Cerebellar cortex (tissue), 1 donor: ENCODE data around the gene PIN1.
"Not testable (repeated sequence)": the region's sequence is repeated elsewhere in the genome, so short reads cannot be mapped to it uniquely, and the experiment has no call there.

Experiments
- DNase-seq: peaks from one replicate; pipeline ENCODE4 v3.0.0-alpha.2; 2015; ENCODE audit warnings: low spot score

Gene PIN1

DNA sequence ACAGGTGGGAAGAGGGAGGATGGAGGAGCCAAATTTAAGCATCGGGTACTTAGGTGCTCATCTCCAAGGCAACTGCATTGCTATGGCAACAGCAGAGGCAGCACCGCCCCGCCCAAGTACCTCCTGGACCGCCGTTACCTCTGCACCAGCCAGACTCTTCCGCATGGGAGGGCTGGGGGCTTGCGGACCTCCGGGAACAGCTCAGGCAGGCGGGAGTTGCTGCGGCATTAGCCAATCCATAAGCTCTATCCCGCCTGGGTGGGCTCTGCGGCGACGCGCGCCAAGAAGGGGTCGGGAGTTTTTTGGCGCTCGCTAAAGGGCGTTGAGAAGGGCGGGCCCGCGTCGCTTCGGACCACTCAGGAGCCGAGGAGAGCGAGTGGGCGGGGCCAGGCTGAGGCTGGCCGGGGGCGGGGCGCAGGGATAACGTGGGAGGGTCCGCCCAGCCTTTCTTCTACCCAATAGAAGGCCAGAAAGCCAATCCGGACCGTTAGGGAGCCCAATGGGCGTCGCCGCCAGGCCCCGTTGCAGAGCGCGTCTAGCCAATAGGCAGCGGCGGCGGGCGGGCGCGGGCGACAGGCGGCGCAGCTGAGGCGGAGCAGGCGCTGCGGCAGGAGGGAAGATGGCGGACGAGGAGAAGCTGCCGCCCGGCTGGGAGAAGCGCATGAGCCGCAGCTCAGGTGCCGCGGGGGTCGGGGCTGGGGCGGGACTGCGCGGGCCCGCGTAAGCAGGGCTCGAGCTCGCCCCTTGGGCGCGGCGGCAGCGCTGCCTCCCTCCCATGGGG lies at the start of gene PIN1:
Gene PIN1 (plus strand): TSS at position 593 of the 781 bp plus-strand sequence. CDS start 27 bp downstream, at position 620.
- peak; percentile 99 for DNase-seq

DNA sequence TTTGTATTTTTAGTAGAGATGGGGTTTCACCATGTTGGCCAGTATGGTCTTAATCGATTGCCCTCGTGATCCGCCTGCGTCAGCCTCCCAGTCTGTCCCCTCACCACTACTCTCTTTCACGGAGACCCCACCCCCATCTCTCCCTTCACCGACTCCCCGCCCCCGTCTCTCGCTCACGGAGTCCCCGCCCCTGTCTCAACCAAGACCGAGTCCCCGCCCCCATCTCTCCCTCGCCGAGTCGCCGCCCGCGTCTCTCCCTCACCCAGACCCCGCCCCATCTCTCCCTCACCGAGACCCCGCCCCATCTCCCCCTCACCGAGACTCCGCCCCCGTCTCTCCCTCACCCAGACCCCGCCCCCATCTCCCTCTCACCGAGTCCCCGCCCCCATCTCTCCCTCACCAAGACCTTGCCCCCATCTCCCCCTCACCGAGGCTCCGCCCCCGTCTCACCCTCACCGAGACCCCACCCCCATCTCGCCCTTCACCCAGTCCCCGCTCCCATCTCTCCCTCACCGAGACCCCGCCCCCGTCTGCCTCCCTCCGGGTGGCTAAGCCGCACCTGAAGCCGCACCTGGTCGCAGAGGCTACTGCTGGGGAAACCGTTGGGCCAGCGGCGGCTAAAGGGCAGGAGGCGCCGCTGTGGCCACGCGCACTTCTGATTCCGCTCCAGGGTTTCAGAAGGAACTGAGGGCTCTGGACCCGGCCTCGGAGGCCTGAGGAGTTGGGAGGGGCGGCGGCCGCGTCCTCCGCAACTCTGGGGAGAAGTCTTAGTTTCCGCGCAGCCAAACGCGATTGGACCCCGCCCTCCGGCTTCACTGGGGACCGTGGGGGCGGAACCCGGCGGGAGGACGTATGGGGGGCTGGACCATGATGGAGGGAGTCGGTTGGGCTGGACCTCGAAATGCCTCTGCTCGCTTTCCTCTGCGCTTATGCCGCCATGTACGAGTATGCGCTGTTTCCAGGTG lies 49.5 kb upstream of the PIN1 start:
- peak; percentile 95 for DNase-seq

DNA sequence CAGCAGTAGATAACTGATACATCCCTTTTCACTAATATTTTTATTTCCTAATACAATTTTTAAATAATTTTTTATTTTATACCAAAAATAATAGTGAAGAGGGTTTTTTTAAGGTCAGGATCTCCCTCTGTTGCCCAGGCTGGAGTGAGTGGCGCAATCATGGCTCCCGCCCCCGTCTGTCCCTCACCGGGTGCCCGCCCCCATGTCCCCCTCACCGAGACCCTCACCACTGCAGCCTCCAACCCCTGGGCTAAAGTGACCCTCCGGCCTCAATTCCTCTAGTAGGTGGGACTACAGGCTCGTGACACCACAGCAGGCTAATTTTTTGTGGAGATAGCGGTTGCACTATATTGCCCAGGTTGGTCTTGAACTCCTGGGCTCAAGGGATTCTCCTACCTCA lies 48.8 kb upstream of the PIN1 start:
- no peak for DNase-seq

DNA sequence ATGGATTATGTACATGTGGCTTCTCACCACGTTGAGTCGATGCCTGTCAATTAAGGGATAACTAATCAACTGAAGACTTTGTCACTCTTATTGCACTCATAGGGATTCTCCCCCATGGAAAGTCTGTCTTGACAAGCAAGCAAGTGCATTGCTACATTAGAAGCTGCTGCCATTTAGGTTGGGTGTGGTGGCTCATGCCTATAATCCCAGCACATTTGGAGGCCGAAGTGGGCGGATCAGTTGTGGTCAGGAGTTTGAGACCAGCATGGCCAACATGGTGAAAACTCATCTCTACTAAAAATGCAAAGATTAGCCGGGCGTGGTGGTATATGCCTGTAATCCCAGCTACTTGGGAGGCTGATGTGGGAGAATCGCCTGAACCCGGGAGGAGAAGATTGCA lies 48.3 kb upstream of the PIN1 start:
- DNase-seq = no peak

DNA sequence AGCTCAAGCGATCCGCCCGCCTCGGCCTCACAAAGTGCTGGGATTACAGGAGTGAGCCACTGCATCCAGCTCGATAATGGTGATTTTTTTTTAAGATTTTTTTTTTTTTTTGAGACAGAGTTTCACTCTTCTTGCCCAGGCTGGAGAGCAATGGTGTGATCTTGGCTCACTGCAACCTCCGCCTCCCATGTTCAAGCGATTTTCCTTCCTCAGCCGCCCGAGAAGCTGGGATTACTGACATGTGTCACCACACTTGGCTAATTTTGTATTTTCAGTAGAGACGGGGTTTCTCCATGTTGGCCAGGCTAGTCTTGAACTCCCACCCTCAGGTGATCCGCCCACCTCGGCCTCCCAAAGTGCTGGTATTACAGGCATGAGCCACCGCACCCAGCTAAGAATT lies 46.5 kb upstream of the PIN1 start:
- DNase-seq = not testable (repeated sequence)

DNA sequence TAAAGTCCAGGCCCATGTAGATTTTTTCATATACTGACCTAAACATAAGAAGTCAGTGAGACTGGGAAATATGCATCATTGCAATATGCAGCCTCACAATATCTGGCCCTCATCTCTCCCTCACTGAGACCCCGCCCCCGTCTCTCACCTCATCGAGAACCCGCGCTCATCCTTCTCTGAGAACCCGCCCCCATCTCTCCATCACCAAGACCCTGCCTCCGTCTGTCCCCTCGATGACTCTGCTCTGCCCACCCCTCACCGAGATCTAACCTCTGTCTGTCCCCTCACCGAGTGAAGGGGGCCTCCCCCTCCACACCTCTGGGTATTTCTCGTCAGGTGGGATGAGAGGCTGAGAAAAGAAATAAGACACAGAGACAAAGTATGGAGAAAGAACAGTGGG lies 46.1 kb upstream of the PIN1 start:
- no peak for DNase-seq

DNA sequence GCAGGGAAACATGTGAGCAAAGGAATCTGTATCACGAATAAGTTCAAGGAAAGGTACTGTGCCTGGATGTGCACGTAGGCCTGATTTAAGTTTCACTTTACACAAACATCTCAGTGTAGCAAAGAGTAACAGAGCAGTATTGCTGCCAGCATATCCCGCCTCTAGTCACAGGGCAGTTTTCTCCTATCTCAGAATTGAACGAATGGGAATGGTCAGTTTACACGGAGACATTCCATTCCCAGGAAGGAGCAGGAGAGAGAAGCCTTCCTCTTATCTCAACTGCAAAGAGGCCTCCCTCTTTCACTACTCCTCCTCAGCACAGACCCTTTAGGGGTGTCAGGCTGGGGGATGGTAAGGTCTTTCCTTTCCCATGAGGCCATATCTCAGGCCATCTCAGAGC lies 45.5 kb upstream of the PIN1 start:
- DNase-seq = not testable (repeated sequence)

DNA sequence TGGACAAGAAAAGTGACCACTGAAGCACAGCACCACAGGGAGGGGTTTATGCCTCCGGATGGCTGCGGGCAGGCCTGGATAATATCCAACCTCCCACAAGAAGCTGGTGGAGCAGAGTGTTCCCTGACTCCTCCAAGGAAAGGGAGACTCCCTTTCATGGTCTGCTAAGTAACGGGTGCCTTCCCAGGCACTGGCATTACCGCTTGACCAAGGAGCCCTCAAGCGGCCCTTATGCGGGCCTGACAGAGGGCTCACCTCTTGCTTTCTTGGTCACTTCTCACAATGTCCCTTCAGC lies 44.1 kb upstream of the PIN1 start:
- DNase-seq = not testable (repeated sequence)

DNA sequence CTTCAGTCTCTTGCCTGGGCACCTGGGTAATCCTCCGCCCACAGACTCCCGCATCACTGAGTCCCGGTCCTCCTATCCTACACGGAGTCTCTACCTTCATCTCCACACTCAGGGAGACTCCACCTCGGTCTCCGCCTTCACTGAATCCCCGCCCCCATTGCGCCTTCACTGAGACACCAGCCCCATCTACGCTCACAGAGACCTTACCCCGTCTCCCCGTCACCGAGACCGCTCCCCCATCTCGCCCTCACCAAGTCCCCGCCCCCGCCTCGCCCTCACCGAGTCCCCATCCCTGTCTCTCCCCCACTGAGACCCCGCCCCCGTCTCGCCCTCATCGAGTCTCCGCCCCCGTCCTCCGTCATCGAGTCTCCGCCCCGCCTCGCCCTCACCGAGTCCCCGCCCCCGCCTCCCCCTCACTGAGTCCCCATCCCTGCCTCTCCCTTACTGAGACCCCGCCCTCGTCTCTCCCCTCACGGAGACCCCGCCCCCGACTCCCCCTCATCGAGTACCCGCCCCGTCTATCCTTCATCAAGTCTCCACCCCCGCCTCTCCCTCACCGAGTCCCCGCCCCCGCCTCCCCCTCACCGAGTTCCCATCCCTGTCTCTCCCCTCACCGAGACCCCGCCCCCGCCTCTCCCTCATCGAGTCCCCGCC lies 43.4 kb upstream of the PIN1 start:
- peak; percentile 93 for DNase-seq

DNA sequence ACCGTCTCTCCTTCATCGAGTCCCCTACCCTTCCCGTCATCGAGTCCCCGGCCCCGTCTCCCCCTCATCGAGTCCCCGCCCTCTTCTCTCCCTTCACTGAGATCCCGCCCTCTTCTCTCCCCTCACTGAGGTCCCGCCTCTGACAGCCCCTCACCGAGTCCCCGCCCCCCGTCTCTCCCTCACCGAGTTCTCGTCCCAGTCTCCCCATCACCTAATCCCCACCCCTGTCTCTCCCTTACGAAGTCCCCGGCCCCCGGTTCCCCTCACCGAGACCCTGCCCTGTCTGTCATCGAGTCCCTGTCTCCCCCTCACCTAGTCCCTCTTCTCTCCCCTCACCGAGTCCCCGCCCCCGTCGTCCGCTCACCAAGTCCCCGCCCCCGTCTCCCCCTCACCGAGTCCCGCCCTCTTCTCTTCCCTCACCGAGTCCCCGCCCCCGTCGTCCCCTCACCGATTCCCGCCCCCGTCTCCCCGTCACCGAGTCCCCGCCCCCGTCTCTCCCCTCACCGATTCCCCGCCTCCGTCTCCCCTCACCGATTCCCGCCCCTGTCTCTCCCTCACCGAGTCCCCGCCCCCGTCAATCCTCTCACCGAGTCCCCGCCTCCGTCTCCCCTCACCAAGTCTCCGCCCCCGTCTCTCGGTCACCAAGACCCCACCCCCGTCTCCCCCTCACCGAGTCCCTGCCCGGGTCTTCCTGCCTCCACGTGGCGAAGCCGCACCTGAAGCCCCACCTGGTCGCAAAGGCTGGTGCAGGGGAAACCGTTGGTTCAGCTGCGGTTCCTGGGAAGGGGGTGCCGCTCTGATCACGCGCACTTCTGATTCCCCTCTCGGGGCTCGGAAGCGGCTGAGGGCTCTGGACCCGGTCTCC lies 42.7 kb upstream of the PIN1 start:
- DNase-seq = peak; percentile 91

DNA sequence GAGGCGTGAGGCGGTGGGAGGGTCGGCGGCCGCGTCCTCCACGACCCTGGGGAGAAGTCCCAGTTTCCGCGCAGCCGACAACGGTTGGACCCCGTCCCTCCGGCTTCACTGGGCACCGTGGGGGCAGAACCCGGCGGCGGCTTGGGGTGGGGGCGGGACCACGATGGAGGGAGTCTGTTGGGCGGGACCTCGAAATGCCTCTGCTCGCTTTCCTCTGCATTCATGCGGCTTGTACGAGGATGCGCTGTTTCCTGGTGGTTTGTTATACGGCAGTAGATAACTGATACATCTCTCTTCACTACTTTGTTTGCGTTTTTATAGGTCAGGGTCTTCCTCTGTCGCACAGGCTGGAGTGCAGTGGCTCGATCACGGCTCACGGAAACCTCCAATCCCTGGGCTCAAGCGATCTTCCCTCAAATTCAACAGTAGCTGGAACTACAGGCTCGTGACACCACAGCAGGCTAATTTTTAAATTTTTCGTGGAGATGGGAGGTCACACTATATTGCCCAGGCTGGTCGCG lies 42.0 kb upstream of the PIN1 start:
- peak; percentile 40 for DNase-seq

DNA sequence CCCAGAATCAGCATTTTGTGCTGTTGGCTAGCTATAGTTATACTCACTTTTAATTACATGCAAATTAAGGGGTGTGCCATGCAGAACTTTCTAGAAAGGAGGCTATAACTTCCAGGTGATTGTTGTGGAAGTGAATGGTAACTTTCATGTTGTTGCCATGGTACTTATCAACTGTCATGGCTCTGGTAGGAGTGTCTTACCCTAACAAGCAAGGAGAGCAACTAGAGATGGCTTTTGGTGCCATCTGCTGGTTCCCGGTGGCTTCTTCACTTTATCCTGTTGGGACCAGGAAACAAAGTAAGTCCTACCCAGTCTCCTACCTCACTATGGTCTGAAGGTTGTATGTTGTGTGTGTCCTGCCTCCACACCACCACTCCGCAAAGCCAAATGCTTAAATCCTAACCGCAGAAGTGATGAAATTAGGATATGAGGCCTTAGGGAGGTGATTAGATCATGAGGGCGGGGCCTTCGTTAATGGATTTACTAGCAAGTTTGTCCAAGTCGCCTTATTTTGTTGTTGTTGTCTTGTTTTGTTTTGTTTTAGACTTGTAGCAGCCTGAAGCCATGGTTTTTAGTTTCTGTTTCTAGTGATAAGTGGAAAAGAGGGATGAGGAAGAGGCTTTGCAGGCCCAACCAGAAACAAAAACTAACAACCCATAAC lies 38.9 kb upstream of the PIN1 start:
- peak; percentile 95 for DNase-seq

DNA sequence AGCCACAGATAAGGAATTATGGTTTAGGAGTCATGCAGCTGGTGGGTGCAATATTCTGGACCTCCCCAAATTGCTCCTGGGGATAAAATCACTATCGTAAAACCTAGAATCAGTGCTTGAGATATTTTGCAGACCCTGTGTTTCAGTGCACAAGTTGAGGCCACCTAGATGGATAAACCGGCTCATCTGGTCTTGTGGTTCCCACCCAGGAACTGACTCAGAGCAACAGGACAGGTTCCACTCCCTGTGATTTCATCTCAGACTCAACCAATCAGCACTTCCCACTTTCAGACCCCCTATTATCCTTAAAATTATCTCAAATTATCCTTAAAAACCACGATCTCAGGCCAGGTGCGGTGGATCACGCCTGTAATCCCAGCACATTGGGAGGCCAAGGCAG lies 37.2 kb upstream of the PIN1 start:
- no peak for DNase-seq

DNA sequence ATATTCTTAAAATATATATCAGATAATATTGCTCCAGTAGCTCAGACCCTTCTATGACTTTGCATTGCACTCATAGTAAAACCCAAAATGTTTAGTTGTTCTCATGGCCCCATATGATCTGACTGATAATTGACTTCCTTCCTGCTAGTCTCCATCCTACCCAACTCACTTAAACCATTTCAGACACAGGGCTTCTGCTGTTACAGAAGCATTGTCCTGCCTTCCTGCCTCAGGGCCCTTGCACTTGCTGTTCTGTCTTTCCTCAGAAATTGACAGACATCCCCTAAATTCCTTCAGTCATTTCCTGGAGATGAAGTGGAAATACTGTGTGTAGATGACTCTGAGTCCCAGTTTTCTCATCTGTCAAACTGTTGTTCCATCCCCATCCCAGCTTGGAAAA lies 36.0 kb upstream of the PIN1 start:
- DNase-seq = no peak

DNA sequence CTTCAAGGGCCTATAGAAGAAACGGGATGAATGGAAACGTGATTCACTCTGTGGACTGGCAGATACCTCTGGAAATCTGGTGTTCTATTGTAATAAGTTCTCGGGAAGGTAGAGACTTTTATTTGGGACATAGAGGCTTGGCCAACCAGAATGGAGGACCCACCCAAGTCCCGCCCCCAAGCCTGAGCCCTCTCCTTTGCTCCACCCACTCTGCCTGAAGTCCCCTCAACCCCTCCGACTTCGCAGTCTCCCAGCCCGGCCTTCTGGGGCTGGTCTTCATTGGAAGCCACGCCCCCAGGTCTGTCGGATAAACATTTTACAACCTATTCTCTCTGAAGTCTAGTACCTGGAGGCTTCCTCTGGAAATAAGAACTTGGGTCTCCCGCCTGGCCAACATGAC lies 33.1 kb upstream of the PIN1 start:
- no peak for DNase-seq

DNA sequence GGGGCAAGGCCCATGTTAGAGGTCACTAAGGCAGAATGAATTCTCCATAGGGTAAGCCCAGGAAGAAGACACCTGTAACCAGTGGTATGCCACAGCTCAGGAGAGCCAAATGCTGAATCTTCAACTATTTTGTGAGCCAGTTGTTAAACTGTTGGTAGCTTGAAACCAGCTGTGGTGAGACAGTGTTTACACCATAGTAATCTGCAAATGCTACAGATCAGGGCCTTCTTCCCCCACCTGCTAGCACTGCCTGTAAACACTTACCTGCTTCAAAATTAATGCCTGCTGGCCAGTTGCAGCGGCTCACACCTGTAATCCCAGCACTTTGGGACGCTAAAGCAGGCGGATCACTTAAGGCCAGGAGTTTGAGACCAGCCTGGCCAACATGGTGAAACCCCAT lies 28.3 kb upstream of the PIN1 start:
- no peak for DNase-seq

DNA sequence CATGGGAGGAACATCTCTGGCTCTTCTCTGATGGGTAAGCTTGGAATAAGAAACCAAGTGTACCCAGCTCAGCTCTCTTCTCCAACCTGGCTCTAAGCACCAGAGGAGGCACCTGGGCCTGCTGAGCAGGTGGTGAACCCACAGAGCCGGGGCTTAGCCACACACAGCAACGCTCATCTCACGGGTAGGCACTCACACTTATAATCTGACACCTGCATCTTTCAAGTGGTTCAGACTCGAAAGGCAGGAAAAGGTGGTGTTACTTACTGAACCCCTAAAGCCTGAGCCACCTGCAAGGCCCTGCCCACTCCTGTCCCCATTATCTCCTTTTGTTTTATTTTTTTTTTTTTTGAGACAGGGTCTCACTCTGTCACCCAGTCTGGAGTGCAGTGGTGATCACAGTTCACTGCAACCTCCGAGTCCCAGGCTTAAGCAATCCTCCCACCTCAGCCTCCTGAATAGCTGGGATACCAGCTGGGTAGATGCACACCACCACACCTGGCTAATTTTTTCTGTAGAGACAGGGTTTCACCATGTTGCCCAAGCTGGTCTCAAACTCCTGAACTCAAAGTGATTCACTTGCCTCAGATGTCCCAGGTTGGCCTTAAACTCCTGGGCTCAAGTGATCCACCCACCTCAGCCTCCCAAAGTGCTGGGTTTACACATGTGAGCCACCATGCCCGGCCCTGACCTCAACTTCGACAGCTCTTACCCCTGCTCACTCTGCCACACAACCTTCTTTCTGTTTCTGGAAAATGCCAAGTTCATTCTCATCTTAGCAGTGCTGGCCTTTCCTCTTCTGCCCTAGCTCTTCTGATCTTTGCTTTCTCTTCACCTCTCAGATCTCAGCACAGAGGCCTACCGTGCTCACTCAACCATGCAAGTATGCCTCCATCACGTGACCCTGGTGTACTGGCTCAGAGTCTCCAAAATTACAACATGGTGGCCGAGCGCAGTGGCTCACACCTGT lies 26.0 kb upstream of the PIN1 start:
- no peak for DNase-seq

DNA sequence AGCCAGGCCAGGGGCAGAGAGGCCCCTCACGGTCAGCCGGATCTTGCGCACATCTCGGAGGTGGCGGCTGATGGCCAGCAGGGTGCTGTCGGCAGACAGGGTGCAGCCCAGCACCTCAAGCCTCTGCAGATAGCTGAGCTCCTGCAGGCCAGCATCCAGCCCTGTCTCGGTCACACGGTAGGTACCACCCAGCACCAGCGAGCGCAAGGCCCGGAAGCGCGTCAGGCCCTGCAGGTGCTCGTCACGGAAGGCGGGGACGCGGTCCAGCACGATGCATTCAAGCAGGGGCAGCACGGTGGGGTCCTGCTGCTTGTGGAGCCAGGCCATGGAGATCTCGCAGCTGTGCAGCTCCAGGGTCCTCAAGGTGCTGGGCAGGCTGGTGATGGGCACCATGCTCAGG lies 24.0 kb upstream of the PIN1 start:
- no peak for DNase-seq

DNA sequence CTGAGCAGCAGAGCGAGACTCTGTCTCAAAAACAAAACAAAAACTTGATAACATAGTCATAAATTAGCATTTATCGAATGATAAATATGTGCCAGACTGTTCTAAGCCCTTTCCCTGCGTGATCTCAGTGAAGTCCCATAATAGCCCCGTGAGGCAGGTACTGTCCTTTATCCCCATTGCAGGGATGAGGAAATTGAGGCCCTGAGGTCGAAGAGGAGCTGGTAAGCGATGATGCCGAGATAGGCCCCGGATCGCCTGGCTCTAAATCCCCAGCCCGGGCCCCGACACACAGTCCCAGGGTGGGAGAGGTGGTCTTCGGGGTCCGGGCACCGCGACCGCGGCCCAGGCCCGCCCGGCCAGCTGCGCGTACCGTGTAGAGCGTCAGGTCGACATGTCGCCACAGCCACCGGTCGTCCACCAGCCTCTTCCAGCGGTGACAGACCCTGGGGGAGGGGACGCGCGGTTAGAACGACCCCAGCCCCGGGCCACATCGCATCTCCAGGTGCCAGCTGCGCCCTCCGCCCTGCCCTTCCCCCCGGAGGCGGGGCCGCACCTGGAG lies 16.9 kb upstream of the PIN1 start:
- DNase-seq = no peak
